GM03348 (cell line): Measurements from ENCODE around the gene PPP1R27.

Source experiments
- DNase-seq: peaks from one replicate; pipeline ENCODE4 v3.0.0; 2012; ENCODE audit warnings: low spot score

Gene PPP1R27

GRCh38 chr17:81860756-81861568 lies 26.1 kb upstream of the PPP1R27 start:
- DNase-seq, result peak; percentile 100

- peak; percentile 36 for DNase-seq
Measured at GRCh38 chr17:81859906-81860755, 25.3 kb upstream of the PPP1R27 start, which contains the start of gene P4HB. TSS of gene P4HB (minus strand) at chr17:81860535. CDS start at chr17:81860471, 64 bp downstream.

- no peak for DNase-seq
Measured at GRCh38 chr17:81858967-81859905, 24.4 kb upstream of the PPP1R27 start.

GRCh38 chr17:81858170-81858966 lies 23.5 kb upstream of the PPP1R27 start:
- no peak for DNase-seq

DNA sequence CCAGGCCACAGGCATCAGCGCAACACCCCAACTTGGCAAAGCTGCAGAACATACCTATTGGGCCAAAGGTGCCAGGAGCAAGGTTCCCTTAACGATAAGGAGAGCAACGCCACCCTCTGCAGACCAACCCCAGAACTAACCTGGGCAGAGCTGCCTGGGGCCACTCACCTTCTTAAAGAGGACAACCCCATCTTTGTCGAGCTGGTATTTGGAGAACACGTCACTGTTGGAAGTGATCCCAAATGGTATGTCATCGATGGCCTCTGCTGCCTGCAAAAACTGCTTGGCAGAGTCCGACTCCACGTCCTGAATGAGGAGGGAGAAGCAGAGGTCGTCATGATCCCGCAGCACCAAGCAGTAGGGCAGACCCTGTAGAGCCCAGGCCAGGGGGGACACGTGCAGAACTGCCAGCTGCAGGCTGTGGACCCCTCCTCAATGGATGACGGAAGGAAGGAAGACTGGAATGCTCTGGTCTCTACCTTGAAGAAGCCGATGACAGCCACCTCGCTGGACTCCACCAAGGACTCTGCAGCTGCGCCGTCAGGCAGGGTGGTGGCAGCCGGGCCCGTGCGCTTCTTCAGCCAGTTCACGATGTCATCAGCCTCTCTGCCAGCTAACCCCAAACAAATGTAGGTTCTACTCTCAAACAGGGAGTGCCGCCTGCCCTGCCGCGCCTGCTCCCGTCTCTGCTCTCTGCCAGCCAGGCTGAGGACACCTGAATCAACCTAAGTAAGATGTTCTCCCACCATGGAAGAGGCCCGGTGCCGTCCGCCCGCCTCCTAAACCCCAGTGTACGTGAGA lies 20.3 kb upstream of the PPP1R27 start:
- DNase-seq, result no peak

DNA sequence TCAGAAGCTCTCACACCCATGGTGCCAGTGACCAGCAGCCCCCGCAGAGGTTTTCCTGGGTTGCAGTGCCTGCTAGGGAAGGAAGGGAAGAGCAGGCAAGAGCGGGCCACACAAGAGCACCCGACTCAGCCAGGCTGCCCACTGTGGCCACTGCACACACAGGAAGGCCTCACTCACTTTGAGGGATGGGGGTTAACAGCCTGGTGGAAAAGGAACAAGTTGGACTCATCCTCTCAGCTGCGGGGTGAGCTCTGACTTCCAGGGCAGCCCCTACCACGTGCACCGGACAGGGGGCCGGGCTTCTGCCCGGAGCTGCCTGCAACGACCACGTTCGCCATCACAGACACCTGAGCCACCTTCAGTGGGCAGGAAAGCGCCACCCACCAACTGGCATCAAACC lies 17.4 kb upstream of the PPP1R27 start:
- no peak for DNase-seq

- DNase-seq, result no peak
Measured at GRCh38 chr17:81851423-81851822, 16.6 kb upstream of the PPP1R27 start.

GRCh38 chr17:81849457-81849856 lies 14.6 kb upstream of the PPP1R27 start:
- no peak for DNase-seq

DNA sequence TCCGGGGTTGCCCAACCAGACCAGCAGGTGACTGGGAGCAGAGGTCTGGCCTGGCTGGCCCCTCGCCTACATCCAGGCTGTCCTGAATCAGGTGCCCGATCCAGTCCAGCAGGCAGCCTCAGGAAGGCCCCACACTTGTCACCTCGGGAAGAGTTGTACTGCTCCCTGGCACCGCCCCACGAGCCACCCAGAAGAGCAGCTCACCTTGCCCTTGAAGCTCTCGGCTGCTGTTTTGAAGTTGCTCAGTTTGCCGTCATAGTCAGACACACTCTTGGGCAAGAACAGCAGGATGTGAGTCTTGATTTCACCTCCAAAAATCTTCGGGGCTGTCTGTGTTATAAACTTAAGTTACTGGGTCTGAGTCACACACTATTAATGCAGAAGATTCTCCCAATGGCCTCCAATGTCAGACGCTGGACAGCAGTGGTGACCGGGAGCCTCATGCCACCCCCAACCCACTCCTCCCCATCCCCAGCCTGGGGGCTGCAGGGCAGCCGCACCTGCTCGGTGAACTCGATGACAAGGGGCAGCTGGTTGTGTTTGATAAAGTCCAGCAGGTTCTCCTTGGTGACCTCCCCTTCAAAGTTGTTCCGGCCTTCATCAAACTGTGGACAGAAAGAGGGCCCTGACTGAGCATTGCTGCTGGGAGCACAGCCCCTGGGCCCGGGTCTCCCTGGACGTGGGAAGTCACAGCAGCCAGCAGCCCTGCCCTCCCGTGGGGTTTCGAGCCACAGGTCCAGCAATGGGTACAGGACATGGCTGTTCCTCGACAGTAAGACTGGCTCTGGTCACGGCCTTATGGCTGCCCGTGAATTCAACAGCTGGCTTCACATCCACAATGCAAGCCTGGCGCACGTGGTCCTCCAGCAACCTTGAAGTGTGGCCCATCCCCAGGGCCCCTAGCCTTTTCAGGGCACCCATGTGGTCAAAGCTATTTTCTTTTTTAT lies 12.2 kb upstream of the PPP1R27 start:
- no peak for DNase-seq

DNA sequence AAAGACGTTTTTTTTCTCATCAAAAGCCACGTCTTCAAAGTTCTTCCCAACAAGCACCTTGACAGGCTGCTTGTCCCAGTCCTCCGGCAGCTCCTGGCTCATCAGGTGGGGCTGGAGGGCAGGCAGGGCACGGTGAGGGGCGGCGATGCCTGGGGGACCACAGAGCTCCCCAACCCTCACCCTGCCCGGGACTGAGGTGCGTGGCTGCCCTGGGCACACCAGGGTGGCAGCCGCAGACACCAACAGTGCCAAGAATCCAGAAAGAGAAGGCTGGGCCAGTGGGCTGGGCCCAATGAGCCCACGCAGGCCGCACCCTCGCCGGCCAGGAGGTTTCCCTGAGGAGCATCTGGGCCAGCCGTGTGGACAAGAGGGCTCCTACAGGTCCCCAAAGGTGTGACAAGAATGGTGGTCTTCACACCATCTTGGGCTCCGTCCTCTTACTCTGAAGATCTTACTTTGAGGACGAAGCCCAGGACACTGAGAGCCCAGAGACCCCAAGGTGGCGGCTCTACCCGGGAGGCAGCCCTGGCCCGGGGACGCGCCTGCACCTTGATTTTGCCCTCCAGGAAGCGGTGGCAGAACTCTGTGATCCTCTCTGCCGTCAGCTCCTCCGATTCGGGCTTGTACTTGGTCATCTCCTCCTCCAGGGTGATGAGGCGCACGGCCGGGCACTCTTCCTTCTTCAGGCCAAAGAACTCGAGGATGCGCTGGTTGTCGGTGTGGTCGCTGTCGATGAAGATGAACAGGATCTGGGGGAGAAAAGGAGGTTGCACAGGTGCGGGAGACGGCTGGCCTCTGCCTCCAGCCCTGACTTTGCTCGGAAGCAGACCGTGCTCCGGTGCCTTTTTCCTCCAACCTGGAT lies 11.3 kb upstream of the PPP1R27 start:
- DNase-seq, result no peak

- no peak for DNase-seq
Measured at GRCh38 chr17:81845361-81845760, 10.5 kb upstream of the PPP1R27 start.

DNA sequence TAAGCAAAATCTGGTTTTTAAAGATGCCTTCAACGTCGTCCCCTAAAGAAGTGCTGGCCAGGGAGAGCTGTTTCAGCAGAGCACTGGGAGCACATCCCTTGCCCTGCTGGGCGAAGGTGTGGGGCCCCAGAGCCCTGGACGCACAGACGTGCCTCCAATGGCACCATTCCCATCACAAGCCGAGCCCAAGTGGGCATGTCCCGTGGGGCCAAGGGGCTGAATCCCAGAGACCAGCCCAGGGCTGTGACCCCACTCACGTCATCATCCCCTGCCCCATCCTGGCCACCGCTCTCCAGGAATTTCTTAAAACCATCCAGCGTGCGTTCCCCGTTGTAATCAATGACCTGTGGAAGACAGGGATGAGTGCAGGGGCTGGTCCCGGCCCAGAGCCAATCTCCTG lies 10.0 kb upstream of the PPP1R27 start:
- DNase-seq, result no peak

GRCh38 chr17:81844327-81844851 lies 9.5 kb upstream of the PPP1R27 start:
- DNase-seq, result no peak

GRCh38 chr17:81843713-81844326 lies 9.0 kb upstream of the PPP1R27 start:
- DNase-seq, result no peak

GRCh38 chr17:81842725-81843504 lies 8.1 kb upstream of the PPP1R27 start:
- DNase-seq, result peak; percentile 31

GRCh38 chr17:81842378-81842724 lies 7.5 kb upstream of the PPP1R27 start:
- DNase-seq, result no peak

GRCh38 chr17:81841866-81842265 lies 7.0 kb upstream of the PPP1R27 start:
- DNase-seq, result no peak
